Colon (tissue), 2 donors: ENCODE measurements around the gene NR3C2.
"Not testable (repeated sequence)": the region's sequence is repeated elsewhere in the genome, so short reads cannot be mapped to it uniquely, and the experiment has no call there.

Experiments
- FAIRE-seq: peaks from 2 replicates; lab custom pipeline; 2012; peaks lifted over from hg19 to GRCh38; lab: Jason Lieb, UNC
- donor health status: control.
- donor health status: control.

Gene NR3C2

DNA sequence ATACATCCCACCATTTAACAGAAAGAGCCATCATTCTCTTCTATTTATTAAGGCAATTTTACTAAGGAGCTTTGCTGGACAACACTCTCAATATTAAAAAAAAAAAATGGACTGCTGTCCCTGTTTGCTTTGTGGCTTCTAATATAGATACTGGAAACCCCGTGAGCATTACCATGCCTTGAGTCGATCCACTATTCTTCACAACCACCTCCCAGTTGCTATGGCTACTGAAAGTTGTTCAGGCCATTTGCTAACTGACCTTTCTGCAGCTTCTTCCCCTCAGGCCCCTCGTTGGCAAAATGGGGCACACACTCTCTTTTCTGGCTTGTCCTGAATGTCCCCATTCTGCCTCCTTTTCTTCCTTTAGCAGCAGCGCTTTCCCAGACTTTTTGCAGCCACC lies 340.4 kb downstream of the NR3C2 start:
- no peak for FAIRE-seq

DNA sequence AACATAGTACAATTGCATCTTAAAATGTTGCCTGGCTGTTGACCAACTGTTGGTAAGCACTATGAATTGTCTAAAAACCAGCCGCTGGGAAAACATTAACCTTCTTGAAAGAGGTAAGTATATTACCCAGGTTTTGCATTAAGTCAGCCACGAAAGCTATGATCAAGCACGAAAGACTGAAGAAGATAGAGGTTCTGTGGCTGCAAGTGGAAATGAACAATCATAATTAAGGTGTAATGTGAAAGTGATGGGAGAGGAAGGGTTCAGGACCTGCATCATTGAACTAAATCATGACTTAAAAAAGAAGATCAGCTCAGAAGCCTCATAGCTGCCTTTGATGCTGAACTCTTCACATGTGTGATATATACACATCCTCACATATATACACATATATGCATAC lies 341.0 kb downstream of the NR3C2 start:
- FAIRE-seq = no peak

DNA sequence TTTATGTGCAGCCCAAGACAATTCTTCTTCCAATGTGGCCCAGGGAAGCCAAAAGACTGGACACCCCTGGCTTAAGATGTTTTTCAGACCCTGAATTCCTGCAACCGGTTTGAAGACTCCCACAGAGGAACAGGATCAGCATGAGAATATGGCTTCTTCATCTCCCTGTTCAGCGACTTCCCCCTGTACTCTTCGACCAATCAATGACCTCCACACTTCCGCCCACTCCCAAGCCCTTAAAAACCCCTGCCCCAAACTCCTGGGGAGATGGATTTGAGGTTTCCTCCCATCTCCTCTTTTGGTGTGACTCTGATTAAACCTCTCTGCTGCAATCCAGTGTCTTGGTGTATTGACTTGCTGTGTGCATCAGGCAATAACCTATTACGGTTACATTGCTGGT lies 344.4 kb downstream of the NR3C2 start:
- FAIRE-seq = no peak

DNA sequence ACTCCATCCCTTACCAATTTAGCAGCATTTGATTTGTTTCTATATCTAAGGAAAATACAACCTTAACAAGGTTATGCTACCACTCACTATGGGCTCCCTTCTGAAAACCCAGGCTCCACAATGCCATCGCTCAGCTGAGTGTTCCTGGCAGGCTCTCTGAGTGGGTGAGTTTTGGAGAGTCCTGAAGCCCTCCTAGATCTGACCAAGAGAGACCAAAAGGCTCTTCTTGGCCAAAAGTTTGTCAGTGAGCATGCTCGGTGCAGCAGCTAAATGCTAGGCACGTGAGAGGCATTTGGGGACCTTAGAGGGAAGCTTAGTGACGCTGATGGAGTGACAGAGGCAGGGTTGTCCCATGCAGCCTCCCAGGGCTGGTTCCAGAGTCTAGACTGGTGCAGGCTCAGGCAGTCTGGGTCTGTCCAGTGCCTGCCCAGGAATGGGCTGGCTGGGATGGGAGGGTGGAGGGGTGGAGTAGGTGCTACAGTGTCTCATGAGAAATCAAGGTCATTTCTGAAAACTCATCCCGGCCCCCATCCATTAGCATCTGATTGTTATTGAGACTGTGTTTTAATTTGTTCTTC lies 346.8 kb downstream of the NR3C2 start:
- FAIRE-seq = no peak

DNA sequence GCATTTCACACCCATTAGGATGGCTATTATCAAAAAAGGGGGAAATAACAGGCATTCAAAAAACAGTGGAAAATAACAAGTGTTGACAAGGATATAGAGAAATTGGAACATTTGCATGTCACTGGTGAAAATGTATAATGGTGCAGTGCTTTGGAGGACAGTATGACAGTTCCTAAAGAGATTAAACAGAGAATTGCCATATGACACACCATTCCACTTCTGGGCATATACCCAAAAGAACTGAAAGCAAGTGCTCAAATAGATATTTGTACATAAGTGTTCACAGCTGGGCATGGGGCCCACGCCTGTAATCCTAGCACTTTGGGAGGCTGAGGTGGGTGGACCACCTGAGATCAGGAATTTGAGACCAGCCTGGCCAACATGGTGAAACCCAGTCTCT lies 348.1 kb downstream of the NR3C2 start:
- FAIRE-seq = no peak

DNA sequence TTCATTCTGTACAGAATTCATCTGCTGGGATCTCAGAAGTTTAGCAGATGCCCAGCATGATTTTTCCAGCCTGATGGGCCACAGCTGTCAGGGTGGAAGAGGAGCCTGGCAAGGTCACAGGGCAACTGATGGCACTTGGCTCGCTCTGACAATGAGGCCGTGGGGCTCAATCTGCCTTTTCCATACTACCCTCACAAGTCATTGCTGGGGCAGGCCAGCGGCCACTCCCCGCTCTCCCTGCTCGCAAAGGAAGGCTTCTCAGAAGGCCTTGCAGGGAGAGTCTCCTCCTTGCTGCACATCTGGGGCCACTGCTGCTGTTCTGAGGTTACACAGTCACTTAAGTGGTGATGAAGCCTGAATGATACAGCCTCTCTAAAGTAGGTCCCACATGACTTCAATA lies 349.1 kb downstream of the NR3C2 start:
- FAIRE-seq = no peak

DNA sequence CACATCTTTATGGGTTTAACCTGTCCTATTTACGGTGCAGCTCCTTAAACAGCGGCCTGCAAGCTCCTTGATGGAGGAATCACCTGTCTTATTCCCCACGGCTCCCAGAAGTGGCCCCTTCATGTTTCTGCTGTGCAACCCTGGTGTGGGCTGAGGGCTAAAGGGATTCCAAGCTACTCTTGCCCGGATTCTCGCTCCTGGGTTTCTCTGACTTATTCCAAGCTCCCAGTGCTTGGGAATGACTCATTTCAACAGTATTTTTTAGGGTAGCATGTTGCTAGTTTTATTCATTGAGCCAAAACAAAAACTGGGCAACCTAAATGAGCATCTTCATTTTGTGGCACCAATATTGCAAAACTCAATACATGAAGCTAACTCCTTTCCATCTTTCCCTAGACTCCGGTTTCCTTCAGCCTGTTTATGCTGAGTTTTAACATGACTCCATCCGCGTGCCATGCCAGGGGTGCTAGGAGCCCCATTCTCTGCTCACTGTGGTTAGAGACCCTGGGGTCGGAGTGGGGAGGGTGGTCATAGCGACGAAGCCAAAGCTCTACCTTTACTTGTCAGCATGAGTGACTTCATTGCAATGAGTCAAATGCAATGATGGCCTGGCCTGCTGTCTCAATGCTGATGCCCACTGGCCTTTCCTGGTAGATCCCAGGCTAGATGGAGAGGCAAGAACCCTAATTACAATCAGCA lies 349.7 kb downstream of the NR3C2 start:
- FAIRE-seq = no peak

DNA sequence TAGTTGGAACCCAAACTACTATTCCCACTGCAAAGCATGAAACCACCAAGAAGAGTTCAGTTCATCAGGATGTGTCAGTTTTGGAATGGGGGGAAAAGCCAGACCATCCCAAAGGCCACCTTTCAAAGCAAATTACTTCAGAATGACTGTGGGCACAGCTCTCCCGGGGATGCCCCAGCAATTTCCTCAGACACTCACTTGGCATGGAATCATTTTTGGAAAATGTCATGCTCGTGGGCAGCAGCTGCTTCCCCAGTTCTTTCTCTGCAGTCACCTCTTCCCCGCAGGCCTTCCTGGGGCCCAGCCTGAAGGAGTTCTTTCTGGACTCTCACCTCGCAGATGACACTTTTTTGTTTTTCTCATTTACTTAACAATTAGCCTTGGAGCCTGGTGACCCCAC lies 350.3 kb downstream of the NR3C2 start:
- no peak for FAIRE-seq

DNA sequence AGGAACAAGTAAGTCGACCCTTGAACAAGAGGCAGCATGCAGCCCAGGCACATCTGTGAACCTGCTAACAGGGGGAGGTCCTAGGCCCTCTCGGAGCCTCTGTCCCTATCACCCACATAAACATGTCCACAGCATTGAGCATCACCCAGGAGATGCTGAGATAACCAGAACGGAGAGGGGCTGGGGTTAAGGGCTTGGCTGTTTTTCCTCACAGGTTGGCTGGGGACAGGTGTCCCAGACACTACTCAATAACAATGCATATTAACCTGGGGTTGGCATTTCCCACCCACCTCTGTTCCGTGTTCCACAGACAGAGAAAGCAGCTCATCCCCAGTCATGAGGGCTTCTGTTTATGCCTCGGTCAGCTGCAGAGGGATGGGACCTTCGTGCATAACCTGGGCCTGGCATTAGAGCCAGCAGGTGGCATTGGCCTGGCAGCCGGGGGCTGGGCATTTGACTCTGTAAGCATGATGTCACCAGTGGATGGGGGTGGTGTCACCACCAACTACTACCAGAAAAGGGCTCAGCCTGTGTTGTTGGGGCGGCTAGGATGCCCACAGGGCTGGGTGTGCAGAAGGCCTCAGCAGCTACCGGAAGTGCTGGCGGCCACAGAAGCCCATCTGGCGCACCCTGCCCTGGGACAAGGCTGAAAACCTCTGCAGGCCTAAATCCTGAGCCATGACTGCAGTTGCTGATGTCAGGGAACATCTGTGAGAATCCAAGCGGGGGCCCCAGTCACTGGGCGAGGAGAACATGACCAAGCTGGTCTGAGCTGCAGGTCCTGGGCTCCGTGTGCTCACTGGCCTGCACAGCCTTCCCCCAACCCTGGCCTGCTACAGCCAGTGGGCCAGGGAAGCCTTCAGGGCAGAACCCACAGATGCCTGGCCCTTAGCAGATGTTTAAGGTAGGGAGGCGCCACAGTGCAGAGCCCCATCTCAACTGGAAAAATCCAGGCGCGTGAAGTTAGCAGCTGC lies 351.4 kb downstream of the NR3C2 start:
- no peak for FAIRE-seq

DNA sequence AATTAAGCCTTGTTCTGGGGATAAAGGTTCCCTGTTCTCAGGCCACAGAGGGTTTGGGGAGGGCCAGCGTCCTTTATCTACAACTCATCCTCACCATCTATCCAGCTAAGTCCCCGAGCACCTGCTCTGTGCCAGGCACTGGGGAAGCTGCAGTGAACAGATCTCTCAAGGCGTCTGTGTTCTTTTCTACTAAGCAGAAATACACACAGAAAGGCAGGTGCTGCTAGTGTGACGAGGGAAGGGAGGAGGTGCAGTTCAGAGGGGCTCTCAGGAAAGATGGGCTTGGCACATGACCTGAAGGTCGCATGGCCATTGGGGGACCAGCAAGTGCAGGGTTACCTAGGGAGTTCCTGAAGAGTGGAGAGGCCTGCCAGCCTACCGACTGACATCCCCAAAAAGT lies 352.2 kb downstream of the NR3C2 start:
- no peak for FAIRE-seq

DNA sequence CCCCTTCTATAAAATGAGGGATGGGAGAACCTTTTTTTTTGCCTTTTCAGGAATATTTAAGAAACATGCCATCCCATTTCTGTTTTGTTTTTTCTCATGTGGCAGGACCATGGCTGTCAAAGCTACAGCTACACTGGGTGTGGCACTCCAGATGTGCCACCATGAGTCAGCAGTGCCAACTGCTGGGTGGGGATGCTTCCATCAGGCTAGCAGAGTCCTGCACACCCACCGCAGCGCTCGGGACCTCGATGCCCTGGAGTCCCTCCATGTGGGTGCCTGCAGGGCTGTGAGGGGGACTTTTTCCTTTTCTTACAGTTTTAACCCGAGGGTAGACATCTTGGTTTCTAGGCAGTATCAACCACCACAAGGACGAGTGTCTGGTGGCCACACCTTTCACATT lies 352.6 kb downstream of the NR3C2 start:
- no peak for FAIRE-seq

DNA sequence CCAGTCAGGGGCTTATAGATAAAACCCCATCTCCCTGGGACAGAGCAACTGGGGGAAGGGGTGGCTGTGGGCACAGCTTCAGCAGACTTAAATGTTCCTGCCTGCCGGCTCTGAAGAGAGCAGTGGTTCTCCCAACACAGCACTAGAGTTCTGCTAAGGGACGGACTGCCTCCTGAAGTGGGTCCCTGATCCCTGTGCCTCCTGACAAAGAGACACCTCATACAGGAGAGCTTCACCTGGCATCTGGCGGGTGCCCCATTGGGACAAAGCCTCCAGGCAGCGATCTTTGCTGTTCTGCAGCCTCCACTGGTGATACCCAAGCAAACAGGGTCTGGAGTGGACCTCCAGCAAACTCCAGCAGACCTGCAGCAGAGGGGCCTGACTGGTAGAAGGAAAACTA lies 359.1 kb downstream of the NR3C2 start:
- not testable (repeated sequence) for FAIRE-seq

DNA sequence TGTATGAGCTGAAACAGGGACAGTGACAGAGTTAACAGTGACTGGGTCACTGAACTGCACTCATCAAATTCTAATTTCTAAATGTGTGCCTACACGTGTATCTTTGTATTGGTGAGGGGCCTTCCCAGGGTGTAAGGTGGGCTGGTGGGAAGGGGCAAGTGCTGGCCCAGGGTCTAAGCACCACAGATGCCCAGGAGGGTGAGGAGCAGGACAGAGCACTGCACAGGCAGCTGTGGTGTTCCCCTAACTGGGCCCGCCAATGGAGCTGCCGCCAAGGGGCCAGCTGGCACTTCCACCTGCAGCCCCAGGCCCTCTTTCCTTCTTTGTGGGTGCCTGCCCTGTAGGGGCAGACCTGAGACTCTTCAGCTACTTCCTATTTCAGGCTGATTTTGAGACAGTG lies 360.5 kb downstream of the NR3C2 start:
- no peak for FAIRE-seq

DNA sequence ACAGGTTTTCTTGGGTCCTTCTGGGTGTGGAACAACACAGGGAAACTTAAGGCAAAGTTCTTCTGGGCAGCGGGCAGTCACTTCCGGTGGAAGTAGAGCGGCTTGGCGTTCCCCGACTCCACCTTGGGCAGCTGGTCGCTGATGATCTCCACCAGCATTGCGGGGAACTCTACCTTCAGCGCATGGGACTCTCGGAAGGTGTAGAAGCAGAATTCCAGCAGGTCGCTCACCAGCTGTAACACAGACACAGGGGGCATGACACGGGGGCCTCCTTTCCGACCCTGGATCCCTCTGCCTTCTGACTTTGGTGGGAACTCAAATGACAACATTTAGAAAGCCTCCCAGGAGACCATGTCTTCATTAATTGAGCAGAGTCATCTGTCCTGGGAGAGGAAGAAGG lies 360.9 kb downstream of the NR3C2 start:
- FAIRE-seq = no peak

DNA sequence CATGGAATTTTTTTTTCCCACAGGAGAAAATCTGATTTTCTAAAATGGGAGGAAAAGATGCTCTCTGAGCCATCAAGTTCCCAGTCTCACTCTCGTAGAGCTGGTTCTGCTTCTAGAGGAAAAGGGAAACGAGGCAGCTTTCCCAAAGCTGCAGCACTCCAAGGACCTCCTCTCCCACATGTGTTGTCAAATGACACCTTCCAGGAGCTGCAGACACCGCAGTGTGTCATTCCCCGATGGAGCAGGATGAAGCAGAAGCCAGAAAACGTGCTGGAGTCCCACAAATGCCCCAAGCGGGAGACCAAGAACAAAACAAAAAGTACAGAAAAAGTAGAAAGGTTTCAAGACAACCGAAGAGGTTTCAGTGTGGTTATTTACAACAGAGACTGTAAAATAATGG lies 362.3 kb downstream of the NR3C2 start:
- no peak for FAIRE-seq

DNA sequence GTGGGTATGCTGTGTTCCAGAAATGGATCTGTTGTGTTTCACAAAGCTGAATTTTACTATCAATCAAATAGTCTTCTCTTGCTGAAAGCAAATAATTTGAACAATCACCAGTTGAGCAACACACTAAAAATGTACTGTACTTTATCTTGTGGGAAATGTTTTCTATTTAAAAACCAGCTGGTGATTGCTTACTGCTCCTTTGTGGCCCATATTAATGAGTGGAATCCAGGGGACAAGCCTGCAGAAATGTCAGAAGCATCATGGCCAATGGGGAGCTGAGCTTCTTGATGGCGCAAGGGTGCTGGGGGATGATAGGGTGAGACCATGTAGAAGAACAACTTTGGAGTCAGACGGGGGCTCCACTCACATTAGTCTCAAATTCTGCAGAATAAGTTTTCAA lies 364.2 kb downstream of the NR3C2 start:
- FAIRE-seq = no peak

DNA sequence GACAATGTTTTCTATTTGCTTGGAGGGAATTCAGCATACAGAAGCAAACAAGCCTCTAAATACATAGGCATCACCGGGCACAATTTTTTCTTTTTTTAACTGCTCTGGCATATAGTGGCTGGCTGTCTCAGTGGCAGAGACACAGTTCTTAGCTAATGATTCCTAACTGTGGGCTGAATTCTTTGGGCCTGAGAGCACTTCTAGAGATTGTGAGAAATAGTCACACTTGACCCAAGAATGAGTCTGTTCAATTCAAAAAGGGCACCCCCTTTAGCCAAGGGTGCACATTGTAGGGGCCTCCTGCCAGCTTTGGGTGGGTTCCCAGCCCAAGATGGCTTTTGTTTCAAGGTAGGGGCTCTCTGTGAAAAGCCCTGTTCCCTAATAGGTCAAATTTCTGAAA lies 364.6 kb downstream of the NR3C2 start:
- no peak for FAIRE-seq

DNA sequence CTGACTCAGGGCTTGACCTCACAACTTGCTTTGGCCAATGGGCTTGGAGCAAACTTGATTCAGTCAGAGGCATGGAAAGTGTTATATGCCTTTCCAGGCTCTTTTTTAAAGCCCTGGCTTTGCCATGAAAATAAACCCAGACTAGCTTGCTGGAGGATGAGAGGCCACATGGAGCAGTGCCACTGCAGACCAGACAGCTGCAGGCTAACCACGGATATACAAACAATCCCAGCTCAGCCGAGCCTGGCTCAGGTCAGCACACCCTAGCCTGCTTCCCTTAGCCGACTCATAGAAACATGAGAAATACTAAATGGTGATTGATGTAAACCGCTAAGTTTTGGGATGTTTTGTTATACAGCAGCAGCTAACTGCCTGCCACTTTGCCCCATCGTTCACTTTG lies 365.2 kb downstream of the NR3C2 start:
- FAIRE-seq = no peak

DNA sequence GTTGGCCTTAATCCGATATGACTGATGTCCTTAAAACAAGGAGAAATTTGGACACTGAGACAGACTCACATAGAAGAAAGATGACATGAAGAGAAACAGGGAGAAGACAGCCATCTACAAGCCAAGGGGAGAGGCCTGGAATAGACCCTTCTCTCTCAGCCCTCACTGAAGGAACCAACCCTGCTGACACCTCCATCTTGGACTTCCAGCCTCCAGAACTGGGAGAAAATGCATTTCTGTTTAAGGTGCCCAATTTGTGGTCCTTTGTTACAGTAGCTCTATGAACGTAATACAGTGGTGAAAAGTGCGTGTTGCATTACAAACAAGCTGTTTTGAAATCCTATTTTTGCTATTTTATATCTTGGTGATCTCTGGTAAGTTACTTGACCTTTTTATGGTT lies 366.8 kb downstream of the NR3C2 start:
- no peak for FAIRE-seq

DNA sequence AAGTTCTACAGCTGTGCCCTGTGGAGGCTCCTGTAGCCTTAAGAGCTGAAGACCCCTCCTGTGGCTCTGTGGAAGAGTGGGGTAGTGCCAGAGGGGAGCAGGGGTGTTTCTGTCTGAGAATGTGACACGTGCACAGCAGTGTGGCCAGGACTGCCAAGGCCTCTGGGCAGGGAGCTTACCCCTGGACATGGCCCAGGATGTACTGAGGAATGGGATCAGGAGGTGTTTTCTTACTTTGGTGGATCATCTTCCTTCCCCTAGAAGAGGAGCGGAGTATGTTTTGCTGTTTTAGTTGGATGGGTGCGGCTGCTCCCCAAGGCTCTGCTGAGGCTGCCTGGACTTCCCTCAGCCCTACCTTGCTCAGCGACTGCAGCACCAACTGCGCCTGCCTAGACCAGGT lies 367.8 kb downstream of the NR3C2 start:
- FAIRE-seq = no peak

DNA sequence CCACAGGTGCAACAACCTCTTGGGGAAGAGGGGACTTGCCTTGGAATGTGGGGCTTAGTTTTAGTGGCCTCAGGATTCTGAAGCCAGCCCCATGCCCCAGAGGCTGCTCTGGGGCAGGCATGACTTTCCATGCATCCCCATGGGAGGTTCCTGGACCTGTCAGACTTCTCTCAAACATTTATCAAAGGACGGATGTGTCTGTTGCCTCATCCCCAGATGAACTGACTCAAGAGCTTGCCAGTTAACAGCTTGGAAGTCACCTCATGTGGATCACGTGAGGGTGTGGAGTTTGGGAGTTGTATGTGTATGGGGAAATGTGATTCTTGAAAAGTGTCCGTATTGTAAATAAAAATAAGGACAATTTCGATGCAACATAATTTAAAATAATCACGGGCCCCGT lies 368.9 kb downstream of the NR3C2 start:
- FAIRE-seq = no peak

DNA sequence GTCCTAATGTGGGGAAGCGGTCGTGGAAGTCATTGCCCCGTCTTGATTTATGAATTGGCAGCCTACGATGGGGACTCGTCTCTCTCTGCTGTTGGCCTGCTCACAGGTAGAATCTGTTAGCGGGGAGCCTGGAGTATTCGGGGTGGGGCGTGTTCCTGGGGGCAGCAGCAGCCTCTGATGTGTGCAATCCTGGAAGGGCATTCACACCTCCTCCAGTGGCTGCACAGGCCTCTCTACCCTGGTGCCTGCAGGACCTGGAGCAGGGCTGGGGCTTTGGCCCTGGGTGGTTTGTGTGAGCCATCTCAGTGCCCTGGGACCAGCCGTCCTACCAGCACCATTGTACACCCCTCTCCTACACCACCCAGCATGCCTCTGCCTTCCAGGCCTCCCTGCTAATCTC lies 369.4 kb downstream of the NR3C2 start:
- FAIRE-seq = no peak

DNA sequence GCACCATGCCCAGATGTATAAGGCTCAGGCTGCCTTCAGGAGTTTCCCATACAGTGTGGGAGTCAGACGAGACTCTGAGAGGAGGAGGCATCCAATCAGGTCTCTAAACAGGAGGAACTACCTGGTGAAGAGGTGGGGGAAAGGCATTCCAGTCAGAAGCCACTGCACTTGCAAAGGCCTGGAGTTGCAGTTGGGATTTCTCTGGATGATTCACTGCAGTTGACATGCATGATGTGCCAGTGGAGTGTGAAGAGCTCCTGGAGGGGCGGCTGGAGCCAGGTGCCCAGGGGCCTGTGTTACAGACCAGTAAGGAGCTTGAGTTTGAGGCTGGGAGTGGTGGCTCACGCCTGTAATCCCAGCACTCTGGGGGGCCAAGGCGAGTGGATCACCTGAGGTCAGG lies 371.2 kb downstream of the NR3C2 start:
- FAIRE-seq = no peak

DNA sequence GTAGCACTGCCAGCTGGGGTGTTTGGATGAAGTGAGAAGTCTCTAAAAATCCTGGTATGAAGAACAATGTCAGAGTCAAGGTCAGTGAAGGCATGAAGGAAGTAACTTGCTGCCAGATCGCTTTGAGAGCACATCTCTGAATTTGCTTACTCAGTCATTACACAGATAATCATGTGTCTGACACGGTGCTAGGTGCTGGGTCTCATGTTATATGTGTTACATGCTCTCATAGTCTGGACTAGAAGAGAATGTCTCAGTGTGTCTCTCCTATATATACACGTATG lies 372.4 kb downstream of the NR3C2 start:
- no peak for FAIRE-seq
